Transverse colon (tissue), 4 donors: Measurements from ENCODE around the gene MMP27.
A peak's percentile ranks its signal among the peaks of the same experiment; 100 is the strongest.

Source experiments
- CTCF ChIP-seq, 5 experiments: fragments of 200-600 bp in 3 of 5; fragments of 450-650 bp in 2 of 5; sonication (generic) in 3 of 5; IDR thresholded peaks; 1 replicate in 2 of 5; 2 replicates in 3 of 5; pipeline ENCODE4 v1.5.1; 2016 to 2017; ENCODE audit warnings: antibody characterized with exemption in 5 of 5, inconsistent platforms in 3 of 5, mild to moderate bottlenecking in 2 of 5, moderate library complexity in 1 of 5
- EP300 ChIP-seq: sonication (generic); formaldehyde crosslinking; IDR thresholded peaks from one replicate; pipeline ENCODE4 v1.6.1; 2017; ENCODE audit warnings: antibody characterized with exemption, low read depth
- POLR2A ChIP-seq: fragments of 450-650 bp; IDR thresholded peaks from one replicate; pipeline ENCODE4 v1.6.1; 2016; ENCODE audit warnings: antibody characterized with exemption, mild to moderate bottlenecking, moderate library complexity
- POLR2AphosphoS5 ChIP-seq, 3 donors: sonication (generic); formaldehyde crosslinking; IDR thresholded peaks; one replicate each; pipeline ENCODE4 v1.6.1; 2016; ENCODE audit warnings: antibody characterized with exemption in 3 of 3

GRCh38 chr11:102680945-102681344 lies 24.6 kb downstream of the MMP27 start:
- TF ChIP-seq CTCF (IDR thresholded peaks at IDR 0.05) (no peak), EP300 (no peak), POLR2A (no peak), POLR2AphosphoS5 (IDR thresholded peaks at IDR 0.05) (peak in 1 of 3 donors; percentile 8)
